CD4-positive, CD25-positive, alpha-beta regulatory T cell (primary cell): Measurements from ENCODE around the gene TAC3. TPM values are rescaled to one million over a fixed set of nuclear protein-coding genes. Genes with fewer than 3 reads are reported as not detected.
A peak's percentile ranks its signal among the peaks of the same experiment; 100 is the strongest.

ENCODE experiments used
- ATAC-seq, 2 donors: fragments of 150-1000 bp; cut with Tn5 transposase; one replicate each; pipeline ENCODE4 v1.10.0; 2021; ENCODE audit warnings: low read depth in 2 of 2, moderate number of reproducible peaks in 2 of 2, moderate library complexity in 1 of 2
- DNase-seq, 3 donors: peaks; one replicate each; pipeline versions ENCODE4 v3.0.0 to v3.0.0-alpha.2; 2012 to 2022; ENCODE audit warnings: mixed read lengths in 1 of 3
- H3K27ac ChIP-seq: one replicate; pipeline ENCODE4 v1.7.0; 2013; ENCODE audit warnings: mild to moderate bottlenecking, low read length; ENCODE audit not compliant: insufficient read depth, poor library complexity, severe bottlenecking
- H3K27me3 ChIP-seq: one replicate; pipeline ENCODE4 v1.7.0; 2013; ENCODE audit warnings: low read length; ENCODE audit not compliant: control insufficient read depth, insufficient read depth
- H3K36me3 ChIP-seq: one replicate; pipeline ENCODE4 v1.7.0; 2013; ENCODE audit warnings: mild to moderate bottlenecking, low read length, moderate library complexity; ENCODE audit not compliant: control insufficient read depth, insufficient read depth
- H3K4me1 ChIP-seq: 2 replicates; pipeline ENCODE4 v1.7.0; 2013; ENCODE audit warnings: mild to moderate bottlenecking, low read length; ENCODE audit not compliant: insufficient read depth, control insufficient read depth, poor library complexity, severe bottlenecking
- H3K4me3 ChIP-seq: one replicate; pipeline ENCODE4 v1.7.0; 2013; ENCODE audit warnings: low read depth, mild to moderate bottlenecking, low read length, moderate library complexity
- H3K9me3 ChIP-seq, 2 experiments: 1 replicate in 1 of 2; 2 replicates in 1 of 2; pipeline ENCODE4 v1.7.0; 2013; ENCODE audit warnings: low read length in 2 of 2, mild to moderate bottlenecking in 1 of 2, moderate library complexity in 1 of 2; ENCODE audit not compliant: control insufficient read depth in 2 of 2
- H3K27ac Mint-ChIP-seq, 3 donors: one replicate each; pipeline ENCODE4 v1.8.0; 2020 to 2022; ENCODE audit warnings: mild to moderate bottlenecking in 3 of 3, mixed read lengths in 3 of 3, moderate library complexity in 2 of 3
- H3K27me3 Mint-ChIP-seq: one replicate; pipeline ENCODE4 v1.8.0; 2022; ENCODE audit warnings: mild to moderate bottlenecking, mixed read lengths
- H3K36me3 Mint-ChIP-seq: one replicate; pipeline ENCODE4 v1.8.0; 2020; ENCODE audit warnings: mixed read lengths
- H3K4me1 Mint-ChIP-seq, 4 donors: one replicate each; pipeline ENCODE4 v1.8.0; 2020 to 2022; ENCODE audit warnings: mixed read lengths in 4 of 4, mild to moderate bottlenecking in 1 of 4
- H3K4me3 Mint-ChIP-seq, 4 donors: one replicate each; pipeline ENCODE4 v1.8.0; 2020 to 2022; ENCODE audit warnings: mild to moderate bottlenecking in 4 of 4, mixed read lengths in 4 of 4, moderate library complexity in 3 of 4
- H3K9me3 Mint-ChIP-seq, 7 donors: one replicate each; pipeline ENCODE4 v1.8.0; 2020 to 2022; ENCODE audit warnings: mixed read lengths in 7 of 7, mild to moderate bottlenecking in 3 of 7, moderate library complexity in 2 of 7
- polyA plus RNA-seq, 4 donors: library from polyadenylated mRNA; unstranded; fragments of 300-500 nt; fragmentation: Illumina TruSeq; gene quantifications; one replicate each; pipeline ENCODE4 v1.2.3, GENCODE V29; 2021
- total RNA-seq: library from RNA; stranded (reverse); gene quantifications from one replicate; pipeline ENCODE4 v1.2.3, GENCODE V29; 2022

TAC3 gene
- total and polyA plus RNA-seq, 5 donors from 2014 or later = not detected

- ATAC-seq (no peak), DNase-seq (no peak)
- no peak overlapping the region for H3K4me3 Mint-ChIP-seq
- H3K27me3 Mint-ChIP-seq = peaks cover 11% of the 10 kb centered on the region
- H3K36me3 Mint-ChIP-seq = no peaks in the 10 kb centered on the region
- no peaks in the 10 kb centered on the region for H3K9me3 Mint-ChIP-seq
- Histone ChIP-seq H3K4me3 (no peak overlapping the region), H3K36me3 (no peaks in the 10 kb centered on the region), H3K27me3 (peaks cover 3% of the 10 kb centered on the region), H3K9me3 (no peaks in the 10 kb centered on the region), H3K4me1 (peaks cover 9% of the 10 kb centered on the region), H3K27ac (no peak overlapping the region)
- H3K27ac Mint-ChIP-seq = no peak overlapping the region
- peaks cover 6 to 29% (median 10%) of the 10 kb centered on the region in 4 donors for H3K4me1 Mint-ChIP-seq
These were observed 28.6 kb upstream of the TAC3 start for GRCh38 chr12:57044889-57045288.

GRCh38 chr12:57044468-57044867 lies 28.1 kb upstream of the TAC3 start:
- no peaks in the 10 kb centered on the region for H3K9me3 ChIP-seq
- no peak overlapping the region for H3K4me3 ChIP-seq
- ATAC-seq (no peak), DNase-seq (no peak)
- peaks cover 3% of the 10 kb centered on the region for H3K27me3 ChIP-seq
- Mint-ChIP-seq H3K4me1 (peaks cover 6 to 27% (median 10%) of the 10 kb centered on the region in 4 donors), H3K9me3 (no peaks in the 10 kb centered on the region), H3K27me3 (peaks cover 11% of the 10 kb centered on the region), H3K4me3 (no peak overlapping the region), H3K36me3 (no peaks in the 10 kb centered on the region), H3K27ac (no peak overlapping the region)
- no peak overlapping the region for H3K27ac ChIP-seq
- H3K4me1 ChIP-seq = peaks cover 9% of the 10 kb centered on the region
- no peaks in the 10 kb centered on the region for H3K36me3 ChIP-seq

GRCh38 chr12:57042695-57043094 lies 26.4 kb upstream of the TAC3 start:
- no peak overlapping the region for H3K4me3 Mint-ChIP-seq
- H3K4me1 ChIP-seq = peaks cover 5% of the 10 kb centered on the region
- H3K27me3 ChIP-seq = peaks cover 3% of the 10 kb centered on the region
- no peak overlapping the region for H3K4me3 ChIP-seq
- no peaks in the 10 kb centered on the region for H3K36me3 ChIP-seq
- no peak for DNase-seq
- H3K36me3 Mint-ChIP-seq = no peaks in the 10 kb centered on the region
- ATAC-seq = no peak
- no peaks in the 10 kb centered on the region for H3K9me3 Mint-ChIP-seq
- peaks cover 11% of the 10 kb centered on the region for H3K27me3 Mint-ChIP-seq
- H3K27ac Mint-ChIP-seq = no peak overlapping the region
- H3K4me1 Mint-ChIP-seq = peaks cover 4 to 26% (median 10%) of the 10 kb centered on the region in 4 donors
- H3K27ac ChIP-seq = no peak overlapping the region
- H3K9me3 ChIP-seq = no peaks in the 10 kb centered on the region

GRCh38 chr12:57040750-57041149 lies 24.4 kb upstream of the TAC3 start:
- Histone ChIP-seq H3K4me1 (no peaks in the 10 kb centered on the region), H3K27me3 (peaks cover 3% of the 10 kb centered on the region), H3K9me3 (no peaks in the 10 kb centered on the region), H3K27ac (no peak overlapping the region), H3K36me3 (no peaks in the 10 kb centered on the region), H3K4me3 (no peak overlapping the region)
- Mint-ChIP-seq H3K9me3 (no peaks in the 10 kb centered on the region), H3K4me1 (peaks cover 0 to 6% (median 0%) of the 10 kb centered on the region in 4 donors), H3K36me3 (no peaks in the 10 kb centered on the region), H3K4me3 (no peak overlapping the region), H3K27ac (no peak overlapping the region), H3K27me3 (peaks cover 7% of the 10 kb centered on the region)
- DNase-seq (no peak), ATAC-seq (no peak)

- no peaks in the 10 kb centered on the region for H3K36me3 Mint-ChIP-seq
These were observed 23.9 kb upstream of the TAC3 start for GRCh38 chr12:57040211-57040610.

GRCh38 chr12:57039016-57039798 lies 22.9 kb upstream of the TAC3 start:
- H3K27me3 ChIP-seq = peaks cover 3% of the 10 kb centered on the region
- no peak overlapping the region for H3K4me3 ChIP-seq
- Mint-ChIP-seq H3K4me1 (peaks cover 0 to 6% (median 0%) of the 10 kb centered on the region in 4 donors), H3K9me3 (no peaks in the 10 kb centered on the region), H3K4me3 (no peak overlapping the region), H3K27me3 (no peaks in the 10 kb centered on the region), H3K27ac (peak overlapping the region in 1 of 3 donors; percentile 72), H3K36me3 (no peaks in the 10 kb centered on the region)
- H3K4me1 ChIP-seq = no peaks in the 10 kb centered on the region
- no peak for DNase-seq
- no peaks in the 10 kb centered on the region for H3K36me3 ChIP-seq
- H3K27ac ChIP-seq = no peak overlapping the region
- no peaks in the 10 kb centered on the region for H3K9me3 ChIP-seq
- no peak for ATAC-seq

More at GRCh38 chr12:57040211-57040610, 23.9 kb upstream of the TAC3 start:
- peaks cover 0 to 6% (median 0%) of the 10 kb centered on the region in 4 donors for H3K4me1 Mint-ChIP-seq
- H3K4me3 ChIP-seq = no peak overlapping the region
- DNase-seq (no peak), ATAC-seq (no peak)
- H3K27me3 ChIP-seq = peaks cover 3% of the 10 kb centered on the region
- H3K27ac Mint-ChIP-seq = no peak overlapping the region
- H3K36me3 ChIP-seq = no peaks in the 10 kb centered on the region
- no peaks in the 10 kb centered on the region for H3K4me1 ChIP-seq
- H3K27ac ChIP-seq = no peak overlapping the region
- H3K9me3 Mint-ChIP-seq = no peaks in the 10 kb centered on the region
- H3K4me3 Mint-ChIP-seq = no peak overlapping the region
- peaks cover 2% of the 10 kb centered on the region for H3K27me3 Mint-ChIP-seq
- H3K9me3 ChIP-seq = no peaks in the 10 kb centered on the region

GRCh38 chr12:57037264-57037663 lies 20.9 kb upstream of the TAC3 start:
- H3K36me3 Mint-ChIP-seq = no peaks in the 10 kb centered on the region
- H3K4me1 Mint-ChIP-seq = peaks cover 0 to 6% (median 0%) of the 10 kb centered on the region in 4 donors
- no peaks in the 10 kb centered on the region for H3K27me3 Mint-ChIP-seq
- H3K27ac Mint-ChIP-seq = no peak overlapping the region
- Histone ChIP-seq H3K27me3 (peaks cover 3% of the 10 kb centered on the region), H3K4me1 (no peaks in the 10 kb centered on the region), H3K9me3 (no peaks in the 10 kb centered on the region), H3K36me3 (no peaks in the 10 kb centered on the region), H3K27ac (no peak overlapping the region), H3K4me3 (no peak overlapping the region)
- H3K4me3 Mint-ChIP-seq = no peak overlapping the region
- H3K9me3 Mint-ChIP-seq = no peaks in the 10 kb centered on the region
- DNase-seq (no peak), ATAC-seq (no peak)

GRCh38 chr12:57033431-57033830 lies 17.1 kb upstream of the TAC3 start:
- Histone ChIP-seq H3K27ac (no peak overlapping the region), H3K36me3 (no peaks in the 10 kb centered on the region), H3K9me3 (no peaks in the 10 kb centered on the region), H3K27me3 (no peaks in the 10 kb centered on the region), H3K4me3 (no peak overlapping the region), H3K4me1 (no peaks in the 10 kb centered on the region)
- DNase-seq (no peak), ATAC-seq (no peak)
- Mint-ChIP-seq H3K27ac (peak overlapping the region in 2 of 3 donors; percentile 3 to 63), H3K4me1 (peaks cover 0 to 22% (median 5%) of the 10 kb centered on the region in 4 donors), H3K4me3 (no peak overlapping the region), H3K27me3 (no peaks in the 10 kb centered on the region), H3K36me3 (peaks cover 3% of the 10 kb centered on the region), H3K9me3 (no peaks in the 10 kb centered on the region)
